OCI-LY3 (cell line): ENCODE results near the gene ZNF595.

Experiments
- H2AFZ ChIP-seq: fragments of 200-600, 300-600 bp; shearing (Covaris generic); 2 replicates; pipeline ENCODE4 v1.6.0; 2014; ENCODE audit warnings: antibody characterized with exemption, low read depth, low read length
- H3K27ac ChIP-seq: fragments of 200-600, 300-600 bp; sonication (generic); 2 replicates; pipeline ENCODE4 v1.5.1; 2014; ENCODE audit warnings: mild to moderate bottlenecking, low read length, moderate library complexity, mixed read lengths
- H3K27me3 ChIP-seq: fragments of 200-600, 300-600 bp; sonication (generic); 2 replicates; pipeline ENCODE4 v1.6.1; 2014; ENCODE audit warnings: low read depth, low read length, mixed read lengths
- H3K36me3 ChIP-seq: fragments of 200-600, 300-600 bp; sonication (generic); replicated peaks from 2 replicates; pipeline ENCODE3; 2014; ENCODE audit warnings: low read depth, low read length, mixed read lengths
- H3K4me1 ChIP-seq: fragments of 300-600, 200-600 bp; sonication (generic); 2 replicates; pipeline ENCODE4 v1.6.1; 2014; ENCODE audit warnings: low read length, mixed read lengths
- H3K4me2 ChIP-seq: fragments of 200-600, 300-600 bp; sonication (generic); 2 replicates; pipeline ENCODE4 v1.6.1; 2014; ENCODE audit warnings: low read length, mixed read lengths
- H3K4me3 ChIP-seq: fragments of 300-600, 200-600 bp; sonication (generic); 2 replicates; pipeline ENCODE4 v1.5.1; 2014; ENCODE audit warnings: antibody characterized with exemption, mild to moderate bottlenecking, low read length, moderate library complexity
- H3K79me2 ChIP-seq: fragments of 300-600, 200-600 bp; shearing (Covaris generic); 2 replicates; pipeline ENCODE4 v1.6.1; 2014; ENCODE audit warnings: mild to moderate bottlenecking, low read length, mixed read lengths
- H3K9ac ChIP-seq: fragments of 300-600, 200-600 bp; shearing (Covaris generic); 2 replicates; pipeline ENCODE4 v1.6.0; 2014; ENCODE audit warnings: mild to moderate bottlenecking, low read length, moderate library complexity
- H3K9me3 ChIP-seq: fragments of 200-600, 300-600 bp; shearing (Covaris generic); 2 replicates; pipeline ENCODE4 v1.6.1; 2014; ENCODE audit warnings: low read length, mixed read lengths; ENCODE audit not compliant: insufficient read depth
- H4K20me1 ChIP-seq: fragments of 200-600, 300-600 bp; sonication (generic); 2 replicates; pipeline ENCODE4 v1.6.1; 2016; ENCODE audit warnings: low read length, mixed read lengths; ENCODE audit not compliant: insufficient read depth
- CTCF ChIP-seq: fragments of 200-600, 300-600 bp; sonication (generic); IDR thresholded peaks from 2 replicates; pipeline ENCODE4 v1.5.1; 2014; ENCODE audit warnings: antibody characterized with exemption, low read length, low read depth
- EZH2phosphoT487 ChIP-seq: fragments of 200-600 bp; shearing (Covaris generic); IDR thresholded peaks from 2 replicates; pipeline ENCODE4 v1.6.1; 2018; ENCODE audit warnings: antibody characterized with exemption, mixed run types, low read depth

The ZNF595 gene

GRCh38 chr4:125833-126232 is 72.7 kb downstream of the ZNF595 start:
- Histone ChIP-seq H3K4me1 (no peaks in the 10 kb centered on the region), H3K27me3 (no peaks in the 10 kb centered on the region), H2AFZ (no peak overlapping the region), H3K4me3 (peak overlapping the region; percentile 79), H4K20me1 (no peaks in the 10 kb centered on the region), H3K79me2 (peaks cover 25% of the 10 kb centered on the region), H3K36me3 (peaks cover 12% of the 10 kb centered on the region), H3K27ac (peak overlapping the region; percentile 73; the same call in 1 of the 2 replicates), H3K9ac (peak overlapping the region; percentile 76; the same call in 1 of the 2 replicates), H3K4me2 (peak overlapping the region; percentile 57), H3K9me3 (0 out of 2 replicates have a peak, but pooled peaks cover 12% of the 10 kb centered on the region)
- TF ChIP-seq CTCF = no peak
- no peak for TF ChIP-seq EZH2phosphoT487

- Histone ChIP-seq H3K9me3 (peaks cover 11% of the 10 kb centered on the region; the same call in 1 of the 2 replicates), H3K36me3 (peaks cover 39% of the 10 kb centered on the region)
Observed at GRCh38 chr4:132483-132882, 79.4 kb downstream of the ZNF595 start.

More at GRCh38 chr4:132483-132882, 79.4 kb downstream of the ZNF595 start:
- H3K79me2 ChIP-seq = peaks cover 17% of the 10 kb centered on the region
- TF ChIP-seq CTCF (no peak), EZH2phosphoT487 (no peak)
- H4K20me1 ChIP-seq = no peaks in the 10 kb centered on the region
- H3K27ac ChIP-seq = no peak overlapping the region
- no peak overlapping the region for H2AFZ ChIP-seq
- no peaks in the 10 kb centered on the region for H3K27me3 ChIP-seq
- no peak overlapping the region for H3K4me2 ChIP-seq
- no peaks in the 10 kb centered on the region for H3K4me1 ChIP-seq
- no peak overlapping the region for H3K9ac ChIP-seq
- H3K4me3 ChIP-seq = no peak overlapping the region
